ENCODE measurements around the gene CDKN2B-AS1.

CDKN2B-AS1 gene

DNA sequence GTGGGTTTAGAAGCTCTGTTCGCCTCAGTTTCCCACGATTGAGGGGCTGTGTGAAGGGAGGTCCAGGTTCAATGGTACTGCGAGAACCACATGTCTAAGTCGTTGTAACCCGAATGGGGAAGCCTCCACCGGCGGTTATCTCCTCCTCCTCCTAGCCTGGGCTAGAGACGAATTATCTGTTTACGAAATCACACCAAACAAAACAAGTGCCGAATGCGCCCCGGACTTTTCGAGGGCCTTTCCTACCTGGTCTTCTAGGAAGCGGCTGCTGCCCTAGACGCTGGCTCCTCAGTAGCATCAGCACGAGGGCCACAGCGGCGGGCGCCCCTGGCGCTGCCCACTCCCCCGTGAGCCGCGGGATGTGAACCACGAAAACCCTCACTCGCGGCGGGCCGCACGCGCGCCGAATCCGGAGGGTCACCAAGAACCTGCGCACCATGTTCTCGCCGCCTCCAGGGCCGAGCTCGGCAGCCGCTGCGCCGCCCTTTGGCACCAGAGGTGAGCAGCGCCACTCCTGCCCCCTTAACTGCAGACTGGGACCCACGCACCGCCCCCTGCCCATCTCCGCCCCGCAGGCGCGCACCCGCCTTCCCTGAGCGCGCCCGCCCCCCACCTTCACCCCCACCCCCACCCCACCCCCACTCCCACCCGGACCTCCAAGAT lies 567 bp upstream of the CDKN2B-AS1 start, which contains the start of gene CDKN2A (continued):
- TF ChIP-seq, protein P1, sequence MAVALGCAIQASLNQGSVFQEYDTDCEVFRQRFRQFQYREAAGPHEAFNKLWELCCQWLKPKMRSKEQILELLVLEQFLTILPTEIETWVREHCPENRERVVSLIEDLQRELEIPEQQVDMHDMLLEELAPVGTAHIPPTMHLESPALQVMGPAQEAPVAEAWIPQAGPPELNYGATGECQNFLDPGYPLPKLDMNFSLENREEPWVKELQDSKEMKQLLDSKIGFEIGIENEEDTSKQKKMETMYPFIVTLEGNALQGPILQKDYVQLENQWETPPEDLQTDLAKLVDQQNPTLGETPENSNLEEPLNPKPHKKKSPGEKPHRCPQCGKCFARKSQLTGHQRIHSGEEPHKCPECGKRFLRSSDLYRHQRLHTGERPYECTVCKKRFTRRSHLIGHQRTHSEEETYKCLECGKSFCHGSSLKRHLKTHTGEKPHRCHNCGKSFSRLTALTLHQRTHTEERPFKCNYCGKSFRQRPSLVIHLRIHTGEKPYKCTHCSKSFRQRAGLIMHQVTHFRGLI (tag by site-specific recombination; IDR thresholded peaks at IDR 0.05), result no peak
- TF ChIP-seq KLF1 (tag by site-specific recombination; IDR thresholded peaks at IDR 0.05) (no peak), ZBTB8A (tag by site-specific recombination; IDR thresholded peaks at IDR 0.05) (no peak), BCL11A (tag by site-specific recombination; IDR thresholded peaks at IDR 0.05; ENCODE audit: low read depth) (no peak), ZNF624 (tag by site-specific recombination; IDR thresholded peaks at IDR 0.05) (no peak), HOXC10 (CRISPR knock-in tag; IDR thresholded peaks at IDR 0.05) (no peak)

- peak overlapping the region; percentile 99 for H3K27ac ChIP-seq (ENCODE audit: extremely low read depth, low read depth, low read length)
- H3K36me3 ChIP-seq (ENCODE audit: control insufficient read depth in 2 of 2, insufficient read depth in 1 of 2, low read length in 2 of 2), result peaks cover 0 to 6% of the 10 kb centered on the region in 2 experiments; a peak in 1 of 3 replicates
- peak overlapping the region; percentile 59 for H3K4me3 ChIP-seq (ENCODE audit: low read depth, low read length)
- POLR2A ChIA-PET, result interaction anchor here (0.6 to 7.6 kb wide), 22 partner anchors 8 to 252 kb away, joined by 3 to 156 read pairs (median 5); partner anchors contain the start of gene CDKN2B
- CTCF ChIA-PET, result interaction anchor here (0.8 to 5.9 kb wide), 9 partner anchors 8 to 248 kb away, joined by 3 to 30 read pairs (median 4); partner anchors contain the start of gene CDKN2B
- peaks cover 5% of the 10 kb centered on the region; the same call in 1 of the 2 replicates for H3K4me1 ChIP-seq (ENCODE audit: control insufficient read depth, insufficient read depth, low read length)
- no peaks in the 10 kb centered on the region for H3K9me3 ChIP-seq (ENCODE audit: control insufficient read depth, insufficient read depth, low read depth, low read length)
- TF ChIP-seq ZNF366 (tag by site-specific recombination; conservative IDR thresholded peaks at IDR 0.05), result peak; percentile 88
- no peak for TF ChIP-seq ZNF76 (tag by site-specific recombination; IDR thresholded peaks at IDR 0.05; ENCODE audit: borderline replicate concordance, low read depth)
- peak; percentile 10; the same call in 1 of the 2 replicates for TF ChIP-seq MZF1 (tag by site-specific recombination; IDR thresholded peaks at IDR 0.05; ENCODE audit: borderline replicate concordance)
- peak; percentile 64 for TF ChIP-seq ZNF341 (tag by site-specific recombination; IDR thresholded peaks at IDR 0.05; ENCODE audit: low read depth)
- no peak for TF ChIP-seq TRIM28 (IDR thresholded peaks at IDR 0.05; ENCODE audit: borderline replicate concordance, low read length)
- TF ChIP-seq, protein P2, sequence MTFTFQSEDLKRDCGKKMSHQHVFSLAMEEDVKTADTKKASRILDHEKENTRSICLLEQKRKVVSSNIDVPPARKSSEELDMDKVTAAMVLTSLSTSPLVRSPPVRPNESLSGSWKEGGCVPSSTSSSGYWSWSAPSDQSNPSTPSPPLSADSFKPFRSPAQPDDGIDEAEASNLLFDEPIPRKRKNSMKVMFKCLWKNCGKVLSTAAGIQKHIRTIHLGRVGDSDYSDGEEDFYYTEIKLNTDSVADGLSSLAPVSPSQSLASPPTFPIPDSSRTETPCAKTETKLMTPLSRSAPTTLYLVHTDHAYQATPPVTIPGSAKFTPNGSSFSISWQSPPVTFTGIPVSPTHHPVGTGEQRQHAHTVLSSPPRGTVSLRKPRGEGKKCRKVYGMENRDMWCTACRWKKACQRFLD (tag by site-specific recombination; IDR thresholded peaks at IDR 0.05), result no peak
- no peak for TF ChIP-seq FEZF1 (tag by site-specific recombination; IDR thresholded peaks at IDR 0.05)
- no peak for TF ChIP-seq ZNF138 (tag by site-specific recombination; IDR thresholded peaks at IDR 0.05; ENCODE audit: borderline replicate concordance)
- no peak for TF ChIP-seq ZNF626 (tag by site-specific recombination; IDR thresholded peaks at IDR 0.05)
- TF ChIP-seq ZNF558 (tag by site-specific recombination; IDR thresholded peaks at IDR 0.05), result no peak
- no peak for TF ChIP-seq YY2 (tag by site-specific recombination; IDR thresholded peaks at IDR 0.05)
- no peak for TF ChIP-seq ZNF221 (tag by site-specific recombination; IDR thresholded peaks at IDR 0.05; ENCODE audit: borderline replicate concordance)
- TF ChIP-seq ZNF843 (tag by site-specific recombination; IDR thresholded peaks at IDR 0.05), result no peak
- TF ChIP-seq ZSCAN30 (tag by site-specific recombination; IDR thresholded peaks at IDR 0.05), result no peak
- TF ChIP-seq MYNN (tag by site-specific recombination; IDR thresholded peaks at IDR 0.05; ENCODE audit: borderline replicate concordance), result peak; percentile 66
- TF ChIP-seq, protein P3, sequence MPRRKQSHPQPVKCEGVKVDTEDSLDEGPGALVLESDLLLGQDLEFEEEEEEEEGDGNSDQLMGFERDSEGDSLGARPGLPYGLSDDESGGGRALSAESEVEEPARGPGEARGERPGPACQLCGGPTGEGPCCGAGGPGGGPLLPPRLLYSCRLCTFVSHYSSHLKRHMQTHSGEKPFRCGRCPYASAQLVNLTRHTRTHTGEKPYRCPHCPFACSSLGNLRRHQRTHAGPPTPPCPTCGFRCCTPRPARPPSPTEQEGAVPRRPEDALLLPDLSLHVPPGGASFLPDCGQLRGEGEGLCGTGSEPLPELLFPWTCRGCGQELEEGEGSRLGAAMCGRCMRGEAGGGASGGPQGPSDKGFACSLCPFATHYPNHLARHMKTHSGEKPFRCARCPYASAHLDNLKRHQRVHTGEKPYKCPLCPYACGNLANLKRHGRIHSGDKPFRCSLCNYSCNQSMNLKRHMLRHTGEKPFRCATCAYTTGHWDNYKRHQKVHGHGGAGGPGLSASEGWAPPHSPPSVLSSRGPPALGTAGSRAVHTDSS (tag by site-specific recombination; IDR thresholded peaks at IDR 0.05), result peak; percentile 49
- no peak for TF ChIP-seq ZBTB49 (tag by site-specific recombination; IDR thresholded peaks at IDR 0.05; ENCODE audit: low read depth)
- no peak for TF ChIP-seq ZNF140 (tag by site-specific recombination; IDR thresholded peaks at IDR 0.05)
- no peak for TF ChIP-seq OVOL3 (tag by site-specific recombination; IDR thresholded peaks at IDR 0.05)
- TF ChIP-seq ZNF280C (tag by site-specific recombination; IDR thresholded peaks at IDR 0.05), result no peak
- TF ChIP-seq ZNF658 (tag by site-specific recombination; IDR thresholded peaks at IDR 0.05), result no peak
- no peak for TF ChIP-seq ZNF133 (tag by site-specific recombination; IDR thresholded peaks at IDR 0.05)
These were observed 545 bp downstream of the CDKN2B-AS1 start for GRCh38 chr9:21995006-21995665.
